Activated T-helper 17 cell treated with anti-CD3 and anti-CD28 coated beads, Interleukin-2, amount 50 U/mL, for 72 hours (primary cell): ENCODE measurements around the gene B4GALT4. TPM values are rescaled to one million over a fixed set of nuclear protein-coding genes. Genes with fewer than 3 reads are reported as not detected.
"Not testable (repeated sequence)": the region's sequence is repeated elsewhere in the genome, so short reads cannot be mapped to it uniquely, and the experiment has no call there.

ENCODE experiments used
- ATAC-seq: fragments of 150-1000 bp; cut with Tn5 transposase; replicated peaks from 2 replicates; pipeline ENCODE4 v1.10.0; 2021; ENCODE audit warnings: mild to moderate bottlenecking, moderate library complexity
- H3K27ac Mint-ChIP-seq: one replicate; pipeline ENCODE4 v1.8.0; 2022; ENCODE audit warnings: mixed read lengths
- H3K27me3 Mint-ChIP-seq: one replicate; pipeline ENCODE4 v1.8.0; 2022; ENCODE audit warnings: mixed read lengths
- H3K36me3 Mint-ChIP-seq: one replicate; pipeline ENCODE4 v1.8.0; 2022; ENCODE audit warnings: low read depth, mild to moderate bottlenecking, mixed read lengths
- H3K4me1 Mint-ChIP-seq: one replicate; pipeline ENCODE4 v1.8.0; 2022; ENCODE audit warnings: mixed read lengths
- H3K4me3 Mint-ChIP-seq: one replicate; pipeline ENCODE4 v1.8.0; 2022; ENCODE audit warnings: mild to moderate bottlenecking, mixed read lengths
- H3K9me3 Mint-ChIP-seq: one replicate; pipeline ENCODE4 v1.8.0; 2022; ENCODE audit warnings: mixed read lengths
- total RNA-seq, 2 donors: library from RNA; stranded (reverse); gene quantifications; one replicate each; pipeline ENCODE4 v1.2.3, GENCODE V29; 2022

B4GALT4 gene
- total RNA-seq, 2 donors from 2014 or later: 18.5 to 28.1 TPM

DNA sequence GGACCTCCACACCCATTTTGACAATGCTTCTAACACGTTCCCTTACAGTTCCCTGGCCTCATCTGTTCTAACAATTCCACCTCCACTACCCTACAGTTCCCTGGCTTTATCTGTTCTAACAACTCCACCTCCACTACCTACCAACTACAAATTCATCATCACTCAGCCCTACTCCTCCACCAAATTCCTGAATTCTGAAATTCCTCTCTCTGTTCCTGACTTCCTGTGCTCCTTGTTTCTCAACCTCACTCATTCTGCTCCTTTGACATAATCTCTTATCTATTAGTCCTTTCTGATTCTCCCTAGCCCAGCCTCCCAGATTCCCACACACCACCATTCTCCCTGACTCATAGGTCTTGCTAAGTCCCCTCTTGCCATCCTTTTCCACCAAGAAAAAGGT lies 44.8 kb downstream of the B4GALT4 start:
- Mint-ChIP-seq H3K9me3 (no peaks in the 10 kb centered on the region), H3K4me3 (no peak overlapping the region), H3K4me1 (no peaks in the 10 kb centered on the region), H3K36me3 (no peaks in the 10 kb centered on the region), H3K27me3 (peaks cover 5% of the 10 kb centered on the region), H3K27ac (no peak overlapping the region)
- no peak for ATAC-seq

- H3K27ac Mint-ChIP-seq: no peak overlapping the region
- H3K27me3 Mint-ChIP-seq: peaks cover 5% of the 10 kb centered on the region
- H3K4me1 Mint-ChIP-seq: no peaks in the 10 kb centered on the region
- no peak for ATAC-seq
- H3K9me3 Mint-ChIP-seq: no peaks in the 10 kb centered on the region
- no peak overlapping the region for H3K4me3 Mint-ChIP-seq
- no peaks in the 10 kb centered on the region for H3K36me3 Mint-ChIP-seq
Measured at GRCh38 chr3:119195151-119195476, 45.6 kb downstream of the B4GALT4 start.

DNA sequence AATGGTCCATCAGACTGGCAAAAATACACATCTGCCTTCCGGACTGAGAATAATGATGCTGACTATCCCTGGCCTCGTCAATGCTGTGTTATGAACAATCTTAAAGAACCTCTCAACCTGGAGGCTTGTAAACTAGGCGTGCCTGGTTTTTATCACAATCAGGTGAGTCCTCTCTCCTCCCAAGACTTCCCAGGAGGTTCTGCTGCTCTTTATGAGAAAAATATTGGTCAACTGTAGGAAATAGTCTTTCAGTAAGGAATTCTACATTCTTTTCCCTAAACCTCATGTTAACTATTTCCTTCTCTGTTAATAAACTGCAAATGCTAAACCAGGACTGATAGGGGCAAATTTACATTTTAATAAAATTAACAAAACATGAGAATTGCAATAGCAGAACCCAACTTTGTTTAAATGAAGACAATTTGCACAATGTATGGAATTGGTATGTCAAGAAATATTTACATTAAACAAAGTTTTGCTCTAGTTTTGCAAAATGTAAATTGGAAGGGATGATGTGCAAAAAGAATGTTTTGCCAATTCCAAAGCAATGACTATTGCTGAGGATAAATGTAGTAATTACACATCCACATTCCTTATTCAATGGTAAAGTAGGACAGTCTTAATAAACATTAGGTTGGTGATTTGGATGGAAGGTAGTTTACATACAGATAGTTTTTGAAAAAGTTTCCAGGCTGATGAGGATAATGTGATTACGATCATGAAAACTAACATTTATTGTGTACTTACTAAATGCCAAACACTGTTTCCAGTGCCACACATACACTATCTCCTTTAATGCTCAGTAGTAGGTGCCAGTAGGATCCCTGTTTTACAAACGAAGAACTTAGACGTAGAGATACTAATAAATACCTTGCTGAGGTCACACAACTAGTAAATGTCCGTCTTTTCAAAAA lies 46.2 kb downstream of the B4GALT4 start:
- Mint-ChIP-seq H3K9me3 (no peaks in the 10 kb centered on the region), H3K27me3 (peaks cover 5% of the 10 kb centered on the region), H3K27ac (no peak overlapping the region), H3K4me3 (no peak overlapping the region), H3K36me3 (no peaks in the 10 kb centered on the region), H3K4me1 (no peaks in the 10 kb centered on the region)
- no peak for ATAC-seq

DNA sequence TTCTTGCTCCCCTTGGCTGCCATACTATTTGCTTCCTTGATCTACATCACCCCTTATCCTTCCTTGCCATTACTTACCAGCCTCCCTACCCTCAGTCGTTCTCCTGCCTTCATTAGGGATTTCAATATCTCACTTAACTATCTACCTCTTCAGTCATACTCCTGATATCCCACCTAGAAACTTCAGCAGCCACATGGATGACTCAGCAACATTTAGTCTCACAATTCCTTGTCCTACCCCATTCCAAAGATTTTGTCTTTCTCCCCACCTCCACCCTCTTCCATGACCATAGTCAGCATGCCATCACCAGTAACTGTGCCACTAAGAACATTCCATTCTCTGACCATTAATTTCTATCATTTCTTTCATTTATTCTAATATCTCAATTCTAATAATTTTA lies 48.9 kb downstream of the B4GALT4 start:
- Mint-ChIP-seq H3K4me3 (no peak overlapping the region), H3K27me3 (peaks cover 8% of the 10 kb centered on the region), H3K27ac (no peak overlapping the region), H3K36me3 (no peaks in the 10 kb centered on the region), H3K9me3 (no peaks in the 10 kb centered on the region), H3K4me1 (no peaks in the 10 kb centered on the region)
- ATAC-seq: no peak

GRCh38 chr3:119187266-119187665 lies 53.4 kb downstream of the B4GALT4 start:
- Mint-ChIP-seq H3K36me3 (no peaks in the 10 kb centered on the region), H3K27ac (peak overlapping the region; percentile 3), H3K27me3 (peaks cover 3% of the 10 kb centered on the region)

DNA sequence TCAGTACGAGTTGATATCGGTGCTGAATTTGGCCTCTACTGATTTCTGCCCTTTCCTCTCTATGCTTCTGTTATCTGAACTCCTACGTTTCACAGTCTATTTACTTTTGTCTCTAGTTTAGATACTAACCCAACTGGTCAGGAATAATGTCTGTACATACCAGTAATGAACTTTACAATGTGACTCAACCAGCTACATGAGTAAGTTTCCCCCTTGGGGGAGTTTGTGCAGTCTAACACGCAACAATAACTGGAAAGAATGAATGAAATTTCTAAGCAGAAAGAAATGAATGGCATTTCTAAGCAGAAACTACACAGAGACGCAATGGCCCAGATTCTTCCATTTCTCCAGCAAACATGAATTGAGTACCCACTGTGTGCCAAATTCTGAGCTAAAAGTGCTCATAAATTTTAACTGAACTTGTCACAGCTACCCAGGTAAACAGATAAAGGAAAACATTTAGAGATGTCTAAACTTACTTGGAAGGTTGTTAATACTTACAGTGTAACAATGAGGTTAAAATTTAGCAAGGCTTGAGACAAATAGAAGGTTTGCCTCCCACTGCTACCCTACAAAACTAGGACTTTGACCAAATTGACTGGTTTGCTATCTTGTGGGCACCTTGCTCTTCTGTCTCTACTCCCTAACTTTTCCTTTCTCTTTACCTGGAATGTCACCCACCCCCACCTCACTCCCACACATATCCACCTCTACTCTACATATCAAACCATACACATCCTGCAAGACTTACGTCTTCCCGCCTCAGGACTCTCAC lies 55.7 kb downstream of the B4GALT4 start:
- H3K9me3 Mint-ChIP-seq: no peaks in the 10 kb centered on the region
- H3K36me3 Mint-ChIP-seq: no peaks in the 10 kb centered on the region
- peak overlapping the region; percentile 74 for H3K27ac Mint-ChIP-seq
- H3K4me3 Mint-ChIP-seq: peak overlapping the region; percentile 36
- H3K4me1 Mint-ChIP-seq: peaks cover 16% of the 10 kb centered on the region
- peaks cover 3% of the 10 kb centered on the region for H3K27me3 Mint-ChIP-seq
- peak; percentile 86 for ATAC-seq

More at GRCh38 chr3:119187266-119187665, 53.4 kb downstream of the B4GALT4 start:
- ATAC-seq: no peak
- H3K4me3 Mint-ChIP-seq: no peak overlapping the region
- no peaks in the 10 kb centered on the region for H3K9me3 Mint-ChIP-seq
- H3K4me1 Mint-ChIP-seq: peaks cover 16% of the 10 kb centered on the region

- ATAC-seq: peak; percentile 57
- peaks cover 3% of the 10 kb centered on the region for H3K27me3 Mint-ChIP-seq
- peaks cover 16% of the 10 kb centered on the region for H3K4me1 Mint-ChIP-seq
- H3K4me3 Mint-ChIP-seq: peak overlapping the region; percentile 36
- no peaks in the 10 kb centered on the region for H3K9me3 Mint-ChIP-seq
- no peaks in the 10 kb centered on the region for H3K36me3 Mint-ChIP-seq
- H3K27ac Mint-ChIP-seq: peak overlapping the region; percentile 74
Measured at GRCh38 chr3:119184111-119184510, 56.6 kb downstream of the B4GALT4 start.

- H3K4me3 Mint-ChIP-seq: no peak overlapping the region
- peaks cover 16% of the 10 kb centered on the region for H3K4me1 Mint-ChIP-seq
- H3K27ac Mint-ChIP-seq: no peak overlapping the region
- H3K9me3 Mint-ChIP-seq: no peaks in the 10 kb centered on the region
- H3K36me3 Mint-ChIP-seq: no peaks in the 10 kb centered on the region
- ATAC-seq: no peak
- H3K27me3 Mint-ChIP-seq: peaks cover 8% of the 10 kb centered on the region
Measured at GRCh38 chr3:119181765-119182164, 58.9 kb downstream of the B4GALT4 start.

GRCh38 chr3:119177321-119177720 lies 63.4 kb downstream of the B4GALT4 start:
- Mint-ChIP-seq H3K4me1 (no peaks in the 10 kb centered on the region), H3K9me3 (no peaks in the 10 kb centered on the region), H3K4me3 (no peak overlapping the region), H3K36me3 (no peaks in the 10 kb centered on the region), H3K27me3 (peaks cover 13% of the 10 kb centered on the region), H3K27ac (no peak overlapping the region)
- ATAC-seq: no peak

- no peak for ATAC-seq
- Mint-ChIP-seq H3K4me1 (no peaks in the 10 kb centered on the region), H3K36me3 (no peaks in the 10 kb centered on the region), H3K27me3 (peaks cover 13% of the 10 kb centered on the region), H3K9me3 (no peaks in the 10 kb centered on the region), H3K27ac (no peak overlapping the region), H3K4me3 (no peak overlapping the region)
Measured at GRCh38 chr3:119176778-119177177, 63.9 kb downstream of the B4GALT4 start.

GRCh38 chr3:119175872-119176756 lies 64.6 kb downstream of the B4GALT4 start:
- peak; percentile 61 for ATAC-seq
- Mint-ChIP-seq H3K27me3 (peaks cover 13% of the 10 kb centered on the region), H3K4me1 (no peaks in the 10 kb centered on the region), H3K9me3 (no peaks in the 10 kb centered on the region), H3K36me3 (no peaks in the 10 kb centered on the region), H3K27ac (no peak overlapping the region), H3K4me3 (no peak overlapping the region)

GRCh38 chr3:119173325-119173724 lies 67.4 kb downstream of the B4GALT4 start, which contains the start of gene UPK1B:
UPK1B (plus strand) TSS chr3:119173598; CDS start chr3:119186742, 13,144 bp downstream.
- Mint-ChIP-seq H3K4me1 (no peaks in the 10 kb centered on the region), H3K27ac (no peak within 1 kb of the TSS), H3K9me3 (no peaks in the 10 kb centered on the region), H3K36me3 (no peaks in the 10 kb centered on the region), H3K4me3 (no peak within 1 kb of the TSS), H3K27me3 (peaks cover 13% of the 10 kb centered on the region)
- no peak for ATAC-seq

- Mint-ChIP-seq H3K27me3 (peaks cover under 1% of the 10 kb centered on the region), H3K27ac (no peak overlapping the region), H3K4me3 (no peak overlapping the region), H3K4me1 (no peaks in the 10 kb centered on the region), H3K9me3 (no peaks in the 10 kb centered on the region), H3K36me3 (no peaks in the 10 kb centered on the region)
- ATAC-seq: no peak
Measured at GRCh38 chr3:119170821-119171220, 69.9 kb downstream of the B4GALT4 start.

GRCh38 chr3:119164745-119165144 lies 75.9 kb downstream of the B4GALT4 start:
- H3K4me3 Mint-ChIP-seq, H3K9me3 Mint-ChIP-seq, ATAC-seq, H3K4me1 Mint-ChIP-seq, H3K27ac Mint-ChIP-seq, H3K36me3 Mint-ChIP-seq: not testable (repeated sequence)
- peaks cover 36% of the 10 kb centered on the region for H3K27me3 Mint-ChIP-seq
